Liver (tissue), 9 donors: Measurements from ENCODE around the gene RHEB. TPM values are rescaled to one million over a fixed set of nuclear protein-coding genes. Genes with fewer than 3 reads are reported as not detected.

Experiments used
- DNase-seq: peaks from one replicate; pipeline ENCODE4 v3.0.0-alpha.2; 2017; ENCODE audit warnings: low spot score
- H3K27ac ChIP-seq, 2 donors: one replicate each; pipeline ENCODE4 v1.7.0; 2013; ENCODE audit warnings: inconsistent platforms in 2 of 2, low read length in 2 of 2, control low read depth in 1 of 2, low read depth in 1 of 2, mild to moderate bottlenecking in 1 of 2
- H3K27me3 ChIP-seq, 4 donors: one replicate each; pipeline versions ENCODE4 v1.6.1 to v1.7.0; 2013; ENCODE audit warnings: low read length in 3 of 4, inconsistent platforms in 1 of 4, mild to moderate bottlenecking in 1 of 4, moderate library complexity in 1 of 4; ENCODE audit not compliant: control insufficient read depth in 4 of 4, insufficient read depth in 4 of 4
- H3K36me3 ChIP-seq, 4 donors: one replicate each; pipeline versions ENCODE4 v1.6.1 to v1.7.0; 2013; ENCODE audit warnings: low read length in 3 of 4, mild to moderate bottlenecking in 3 of 4, low read depth in 1 of 4, moderate library complexity in 1 of 4; ENCODE audit not compliant: control insufficient read depth in 4 of 4, insufficient read depth in 3 of 4
- H3K4me1 ChIP-seq, 4 donors: one replicate each; pipeline versions ENCODE4 v1.6.1 to v1.7.0; 2013; ENCODE audit warnings: low read length in 3 of 4, mild to moderate bottlenecking in 3 of 4, moderate library complexity in 1 of 4; ENCODE audit not compliant: control insufficient read depth in 4 of 4, insufficient read depth in 4 of 4
- H3K4me3 ChIP-seq, 3 donors: one replicate each; pipeline versions ENCODE4 v1.6.1 to v1.7.0; 2013; ENCODE audit warnings: low read length in 3 of 3, control low read depth in 1 of 3, low read depth in 1 of 3, mild to moderate bottlenecking in 1 of 3
- H3K9ac ChIP-seq, 2 donors: one replicate each; pipeline ENCODE4 v1.7.0; 2013; ENCODE audit warnings: low read length in 2 of 2, mild to moderate bottlenecking in 2 of 2, moderate library complexity in 2 of 2, control low read depth in 1 of 2, low read depth in 1 of 2
- H3K9me3 ChIP-seq, 4 donors: one replicate each; pipeline versions ENCODE4 v1.6.1 to v1.7.0; 2013; ENCODE audit warnings: low read length in 3 of 4; ENCODE audit not compliant: control insufficient read depth in 4 of 4
- EGR1 ChIP-seq, 2 donors: IDR thresholded peaks; 2 replicates each; pipeline ENCODE4 v1.6.1; 2016 to 2018; ENCODE audit warnings: antibody characterized with exemption in 2 of 2, low read depth in 2 of 2
- FOXA1 ChIP-seq: IDR thresholded peaks from 2 replicates; pipeline ENCODE4 v1.6.1; 2016; ENCODE audit warnings: antibody characterized with exemption
- FOXA2 ChIP-seq: IDR thresholded peaks from 2 replicates; pipeline ENCODE4 v1.6.1; 2016; ENCODE audit warnings: antibody characterized with exemption
- GABPA ChIP-seq, 2 donors: IDR thresholded peaks in 1 of 2; conservative IDR thresholded peaks in 1 of 2; 2 replicates each; pipeline ENCODE4 v1.6.1; 2016; ENCODE audit warnings: antibody characterized with exemption in 2 of 2, mild to moderate bottlenecking in 1 of 2, moderate library complexity in 1 of 2
- HNF4A ChIP-seq, 2 donors: conservative IDR thresholded peaks; 2 replicates each; pipeline ENCODE4 v1.6.1; 2016; ENCODE audit warnings: antibody characterized with exemption in 2 of 2, mild to moderate bottlenecking in 2 of 2
- HNF4G ChIP-seq: IDR thresholded peaks from 2 replicates; pipeline ENCODE4 v1.6.1; 2016; ENCODE audit warnings: antibody characterized with exemption
- JUND ChIP-seq, 2 donors: IDR thresholded peaks; 2 replicates each; pipeline ENCODE4 v1.6.1; 2016; ENCODE audit warnings: antibody characterized with exemption in 2 of 2
- NR2F2 ChIP-seq: IDR thresholded peaks from 2 replicates; pipeline ENCODE4 v1.6.1; 2016; ENCODE audit warnings: antibody characterized with exemption
- RAD21 ChIP-seq, 2 donors: IDR thresholded peaks; 2 replicates each; pipeline ENCODE4 v1.6.1; 2016; ENCODE audit warnings: antibody characterized with exemption in 2 of 2, mild to moderate bottlenecking in 2 of 2
- RXRA ChIP-seq, 2 donors: IDR thresholded peaks; 2 replicates each; pipeline ENCODE4 v1.6.1; 2017 to 2018; ENCODE audit warnings: antibody characterized with exemption in 2 of 2, mild to moderate bottlenecking in 1 of 2
- SP1 ChIP-seq: IDR thresholded peaks from 2 replicates; pipeline ENCODE4 v1.6.1; 2018; ENCODE audit warnings: antibody characterized with exemption, mild to moderate bottlenecking
- TAF1 ChIP-seq: conservative IDR thresholded peaks from 2 replicates; pipeline ENCODE4 v1.6.1; 2016; ENCODE audit warnings: antibody characterized with exemption, mild to moderate bottlenecking
- YY1 ChIP-seq: IDR thresholded peaks from 2 replicates; pipeline ENCODE4 v1.6.1; 2016; ENCODE audit warnings: antibody characterized with exemption, mild to moderate bottlenecking
- WGBS: extraction: QIAGEN DNeasy Blood & Tissue Kit; methylation state at CpG from one replicate; pipeline ENCODE4 v1.1.7; 2013; 5-methylcytosine and 5-hydroxymethylcytosine counted together
- polyA plus RNA-seq, 2 donors: library from polyadenylated mRNA; stranded (reverse) in 1 of 2; unstranded in 1 of 2; fragments of 200-250 nt in 1 of 2; fragments of >200 nt in 1 of 2; fragmentation: Nextera tagmentation in 1 of 2; extraction: Ambion mirVana in 1 of 2; gene quantifications; one replicate each; pipeline versions ENCODE4 v1.2.1 to v1.2.3, GENCODE V29; 2013 to 2015
- total RNA-seq, 2 donors: library from RNA; depleted of rRNA; stranded (reverse); fragments of >200 nt; gene quantifications; one replicate each; pipeline ENCODE4 v1.2.3, GENCODE V29; 2014
- TF ChIP-seq, protein P1 (sequence below): fragments of 150-350 bp; IDR thresholded peaks from 2 replicates; pipeline ENCODE4 v1.5.1; 2017; ENCODE audit warnings: improper control_type of control experiment, low read depth, low read length; ENCODE audit not compliant: missing input control
- TF ChIP-seq, protein P2 (sequence below): IDR thresholded peaks from 2 replicates; pipeline ENCODE4 v1.6.1; 2016; ENCODE audit warnings: antibody characterized with exemption
- TF ChIP-seq, protein P3 (sequence below): IDR thresholded peaks from 2 replicates; pipeline ENCODE4 v1.6.1; 2016; ENCODE audit warnings: antibody characterized with exemption
- TF ChIP-seq, protein P4 (sequence below): IDR thresholded peaks from 2 replicates; pipeline ENCODE4 v1.6.1; 2016; ENCODE audit warnings: antibody characterized with exemption
- TF ChIP-seq, protein P5 (sequence below): IDR thresholded peaks from 2 replicates; pipeline ENCODE4 v1.6.1; 2016; ENCODE audit warnings: antibody characterized with exemption, mild to moderate bottlenecking
- donor health status: healthy.
- donor health status: healthy.
- donor health status: healthy.
- donor health status: healthy.
- donor health status: healthy.

The RHEB gene
- total and polyA plus RNA-seq, 4 donors = 29.5 to 59.0 (median 36.5) TPM

DNA sequence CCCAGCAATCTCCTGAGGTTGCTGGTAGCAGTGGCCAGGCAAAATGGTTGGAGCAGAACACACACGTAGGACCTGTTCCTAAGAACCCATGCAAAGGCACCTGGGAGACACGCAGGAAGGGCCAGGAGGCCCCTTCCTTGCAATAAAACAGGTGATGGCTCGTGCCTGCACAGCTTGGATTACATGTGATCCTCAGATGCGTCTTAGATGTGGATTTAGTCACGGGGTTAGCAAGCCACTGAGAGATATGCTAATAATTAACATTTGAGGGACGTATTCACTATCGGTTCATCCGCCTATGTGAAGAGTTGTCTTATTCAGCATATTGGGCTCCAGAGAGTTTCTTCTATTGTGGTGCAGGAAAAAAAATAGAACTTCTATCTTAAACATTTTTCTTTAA is 4.6 kb upstream of the RHEB start:
- DNase-seq = no peak
- WGBS = 87% methylated on average over 8 of the region's 8 CpGs
- H3K27me3 ChIP-seq = no peaks in the 10 kb centered on the region

More for the DNA sequence above, 4.6 kb upstream of the RHEB start:
- H3K4me1 ChIP-seq = peaks cover 3 to 20% (median 14%) of the 10 kb centered on the region in 4 donors
- no peaks in the 10 kb centered on the region for H3K36me3 ChIP-seq
- no peak overlapping the region for H3K27ac ChIP-seq
- no peak overlapping the region for H3K4me3 ChIP-seq
- no peak for TF ChIP-seq SP1
- TF ChIP-seq NR2F2 = no peak
- no peak for TF ChIP-seq FOXA1
- no peak for TF ChIP-seq GABPA (IDR thresholded peaks at IDR 0.05 in 1 of 2, conservative IDR thresholded peaks at IDR 0.05 in 1 of 2)
- TF ChIP-seq, protein P1, sequence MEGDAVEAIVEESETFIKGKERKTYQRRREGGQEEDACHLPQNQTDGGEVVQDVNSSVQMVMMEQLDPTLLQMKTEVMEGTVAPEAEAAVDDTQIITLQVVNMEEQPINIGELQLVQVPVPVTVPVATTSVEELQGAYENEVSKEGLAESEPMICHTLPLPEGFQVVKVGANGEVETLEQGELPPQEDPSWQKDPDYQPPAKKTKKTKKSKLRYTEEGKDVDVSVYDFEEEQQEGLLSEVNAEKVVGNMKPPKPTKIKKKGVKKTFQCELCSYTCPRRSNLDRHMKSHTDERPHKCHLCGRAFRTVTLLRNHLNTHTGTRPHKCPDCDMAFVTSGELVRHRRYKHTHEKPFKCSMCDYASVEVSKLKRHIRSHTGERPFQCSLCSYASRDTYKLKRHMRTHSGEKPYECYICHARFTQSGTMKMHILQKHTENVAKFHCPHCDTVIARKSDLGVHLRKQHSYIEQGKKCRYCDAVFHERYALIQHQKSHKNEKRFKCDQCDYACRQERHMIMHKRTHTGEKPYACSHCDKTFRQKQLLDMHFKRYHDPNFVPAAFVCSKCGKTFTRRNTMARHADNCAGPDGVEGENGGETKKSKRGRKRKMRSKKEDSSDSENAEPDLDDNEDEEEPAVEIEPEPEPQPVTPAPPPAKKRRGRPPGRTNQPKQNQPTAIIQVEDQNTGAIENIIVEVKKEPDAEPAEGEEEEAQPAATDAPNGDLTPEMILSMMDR = no peak
- TF ChIP-seq, protein P2, sequence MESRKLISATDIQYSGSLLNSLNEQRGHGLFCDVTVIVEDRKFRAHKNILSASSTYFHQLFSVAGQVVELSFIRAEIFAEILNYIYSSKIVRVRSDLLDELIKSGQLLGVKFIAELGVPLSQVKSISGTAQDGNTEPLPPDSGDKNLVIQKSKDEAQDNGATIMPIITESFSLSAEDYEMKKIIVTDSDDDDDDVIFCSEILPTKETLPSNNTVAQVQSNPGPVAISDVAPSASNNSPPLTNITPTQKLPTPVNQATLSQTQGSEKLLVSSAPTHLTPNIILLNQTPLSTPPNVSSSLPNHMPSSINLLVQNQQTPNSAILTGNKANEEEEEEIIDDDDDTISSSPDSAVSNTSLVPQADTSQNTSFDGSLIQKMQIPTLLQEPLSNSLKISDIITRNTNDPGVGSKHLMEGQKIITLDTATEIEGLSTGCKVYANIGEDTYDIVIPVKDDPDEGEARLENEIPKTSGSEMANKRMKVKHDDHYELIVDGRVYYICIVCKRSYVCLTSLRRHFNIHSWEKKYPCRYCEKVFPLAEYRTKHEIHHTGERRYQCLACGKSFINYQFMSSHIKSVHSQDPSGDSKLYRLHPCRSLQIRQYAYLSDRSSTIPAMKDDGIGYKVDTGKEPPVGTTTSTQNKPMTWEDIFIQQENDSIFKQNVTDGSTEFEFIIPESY = no peak
- TF ChIP-seq, protein P3, sequence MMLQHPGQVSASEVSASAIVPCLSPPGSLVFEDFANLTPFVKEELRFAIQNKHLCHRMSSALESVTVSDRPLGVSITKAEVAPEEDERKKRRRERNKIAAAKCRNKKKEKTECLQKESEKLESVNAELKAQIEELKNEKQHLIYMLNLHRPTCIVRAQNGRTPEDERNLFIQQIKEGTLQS = no peak
- TF ChIP-seq RAD21 (IDR thresholded peaks at IDR 0.05) = no peak
- no peak for TF ChIP-seq FOXA2
- TF ChIP-seq TAF1 = no peak
- no peak for TF ChIP-seq JUND (IDR thresholded peaks at IDR 0.05)
- no peak for TF ChIP-seq YY1
- no peak for TF ChIP-seq HNF4G
- TF ChIP-seq, protein P4, sequence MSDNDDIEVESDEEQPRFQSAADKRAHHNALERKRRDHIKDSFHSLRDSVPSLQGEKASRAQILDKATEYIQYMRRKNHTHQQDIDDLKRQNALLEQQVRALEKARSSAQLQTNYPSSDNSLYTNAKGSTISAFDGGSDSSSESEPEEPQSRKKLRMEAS = no peak
- no peak for TF ChIP-seq RXRA (IDR thresholded peaks at IDR 0.05)
- TF ChIP-seq, protein P5, sequence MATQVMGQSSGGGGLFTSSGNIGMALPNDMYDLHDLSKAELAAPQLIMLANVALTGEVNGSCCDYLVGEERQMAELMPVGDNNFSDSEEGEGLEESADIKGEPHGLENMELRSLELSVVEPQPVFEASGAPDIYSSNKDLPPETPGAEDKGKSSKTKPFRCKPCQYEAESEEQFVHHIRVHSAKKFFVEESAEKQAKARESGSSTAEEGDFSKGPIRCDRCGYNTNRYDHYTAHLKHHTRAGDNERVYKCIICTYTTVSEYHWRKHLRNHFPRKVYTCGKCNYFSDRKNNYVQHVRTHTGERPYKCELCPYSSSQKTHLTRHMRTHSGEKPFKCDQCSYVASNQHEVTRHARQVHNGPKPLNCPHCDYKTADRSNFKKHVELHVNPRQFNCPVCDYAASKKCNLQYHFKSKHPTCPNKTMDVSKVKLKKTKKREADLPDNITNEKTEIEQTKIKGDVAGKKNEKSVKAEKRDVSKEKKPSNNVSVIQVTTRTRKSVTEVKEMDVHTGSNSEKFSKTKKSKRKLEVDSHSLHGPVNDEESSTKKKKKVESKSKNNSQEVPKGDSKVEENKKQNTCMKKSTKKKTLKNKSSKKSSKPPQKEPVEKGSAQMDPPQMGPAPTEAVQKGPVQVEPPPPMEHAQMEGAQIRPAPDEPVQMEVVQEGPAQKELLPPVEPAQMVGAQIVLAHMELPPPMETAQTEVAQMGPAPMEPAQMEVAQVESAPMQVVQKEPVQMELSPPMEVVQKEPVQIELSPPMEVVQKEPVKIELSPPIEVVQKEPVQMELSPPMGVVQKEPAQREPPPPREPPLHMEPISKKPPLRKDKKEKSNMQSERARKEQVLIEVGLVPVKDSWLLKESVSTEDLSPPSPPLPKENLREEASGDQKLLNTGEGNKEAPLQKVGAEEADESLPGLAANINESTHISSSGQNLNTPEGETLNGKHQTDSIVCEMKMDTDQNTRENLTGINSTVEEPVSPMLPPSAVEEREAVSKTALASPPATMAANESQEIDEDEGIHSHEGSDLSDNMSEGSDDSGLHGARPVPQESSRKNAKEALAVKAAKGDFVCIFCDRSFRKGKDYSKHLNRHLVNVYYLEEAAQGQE = no peak
- no peak for TF ChIP-seq HNF4A (conservative IDR thresholded peaks at IDR 0.05)
- TF ChIP-seq EGR1 (IDR thresholded peaks at IDR 0.05; ENCODE audit: low read depth in 2 of 2) = no peak
- H3K9ac ChIP-seq = no peak overlapping the region
- H3K9me3 ChIP-seq = no peaks in the 10 kb centered on the region
